ENCODE results near the gene CABP2. TPM values are rescaled to one million over a fixed set of nuclear protein-coding genes. Genes with fewer than 3 reads are reported as not detected.

The CABP2 gene
- total RNA-seq, 1 donor from 2014 or later, result not detected

- Histone ChIP-seq H3K4me1 (no peaks in the 10 kb centered on the region), H3K9me3 (no peaks in the 10 kb centered on the region), H3K27ac (no peak overlapping the region), H3K36me3 (no peaks in the 10 kb centered on the region), H3K27me3 (no peaks in the 10 kb centered on the region), H3K4me3 (no peak overlapping the region)
- no peak for DNase-seq (ENCODE audit: extremely low spot score in 2 of 2)
- intact Hi-C loops (cut with DNase I), result no loop called here
- TF ChIP-seq CTCF (IDR thresholded peaks at IDR 0.05), result no peak
- no peak for TF ChIP-seq POLR2AphosphoS5 (IDR thresholded peaks at IDR 0.05; ENCODE audit: insufficient read depth in 1 of 2, low read depth in 1 of 2)
- no peak for TF ChIP-seq POLR2A (IDR thresholded peaks at IDR 0.05)
Measured at GRCh38 chr11:67538823-67539505, 15.7 kb upstream of the CABP2 start.

GRCh38 chr11:67538306-67538705 lies 15.1 kb upstream of the CABP2 start:
- no peak overlapping the region for H3K4me3 ChIP-seq
- no peaks in the 10 kb centered on the region for H3K9me3 ChIP-seq
- H3K36me3 ChIP-seq, result no peaks in the 10 kb centered on the region
- TF ChIP-seq POLR2AphosphoS5 (IDR thresholded peaks at IDR 0.05; ENCODE audit: insufficient read depth in 1 of 2, low read depth in 1 of 2), result no peak
- no peak overlapping the region for H3K27ac ChIP-seq
- intact Hi-C loops (cut with DNase I), result no loop called here
- no peaks in the 10 kb centered on the region for H3K27me3 ChIP-seq
- DNase-seq (ENCODE audit: extremely low spot score in 2 of 2), result no peak
- H3K4me1 ChIP-seq, result no peaks in the 10 kb centered on the region

- Histone ChIP-seq H3K9me3 (no peaks in the 10 kb centered on the region), H3K36me3 (no peaks in the 10 kb centered on the region), H3K4me3 (no peak overlapping the region), H3K27ac (no peak overlapping the region), H3K4me1 (no peaks in the 10 kb centered on the region), H3K27me3 (no peaks in the 10 kb centered on the region)
- TF ChIP-seq POLR2AphosphoS5 (IDR thresholded peaks at IDR 0.05; ENCODE audit: insufficient read depth in 1 of 2, low read depth in 1 of 2), result no peak
- no peak for TF ChIP-seq CTCF (IDR thresholded peaks at IDR 0.05)
- TF ChIP-seq POLR2A (IDR thresholded peaks at IDR 0.05), result no peak
- intact Hi-C loops (cut with DNase I), result no loop called here
- DNase-seq (ENCODE audit: extremely low spot score in 2 of 2), result no peak
Measured at GRCh38 chr11:67535561-67535960, 12.3 kb upstream of the CABP2 start.

- Histone ChIP-seq H3K4me1 (no peaks in the 10 kb centered on the region), H3K9me3 (no peaks in the 10 kb centered on the region), H3K27me3 (no peaks in the 10 kb centered on the region), H3K27ac (no peak overlapping the region), H3K4me3 (no peak overlapping the region), H3K36me3 (no peaks in the 10 kb centered on the region)
- DNase-seq (ENCODE audit: extremely low spot score in 2 of 2), result no peak
- intact Hi-C loops (cut with DNase I), result no loop called here
- no peak for TF ChIP-seq POLR2A (IDR thresholded peaks at IDR 0.05)
- TF ChIP-seq POLR2AphosphoS5 (IDR thresholded peaks at IDR 0.05; ENCODE audit: insufficient read depth in 1 of 2, low read depth in 1 of 2), result no peak
- no peak for TF ChIP-seq CTCF (IDR thresholded peaks at IDR 0.05)
Measured at GRCh38 chr11:67534070-67534679, 10.9 kb upstream of the CABP2 start.

GRCh38 chr11:67532889-67533288 lies 9.6 kb upstream of the CABP2 start:
- no peak overlapping the region for H3K27ac ChIP-seq
- intact Hi-C loops (cut with DNase I), result no loop called here
- TF ChIP-seq POLR2AphosphoS5 (IDR thresholded peaks at IDR 0.05; ENCODE audit: insufficient read depth in 1 of 2, low read depth in 1 of 2), result no peak
- no peak for TF ChIP-seq POLR2A (IDR thresholded peaks at IDR 0.05)
- no peak for TF ChIP-seq CTCF (IDR thresholded peaks at IDR 0.05)
- H3K9me3 ChIP-seq, result no peaks in the 10 kb centered on the region
- no peaks in the 10 kb centered on the region for H3K27me3 ChIP-seq
- DNase-seq (ENCODE audit: extremely low spot score in 2 of 2), result no peak
- H3K4me3 ChIP-seq, result no peak overlapping the region
- no peaks in the 10 kb centered on the region for H3K36me3 ChIP-seq
- no peaks in the 10 kb centered on the region for H3K4me1 ChIP-seq
